Non-pigmented ciliary epithelial cell (primary cell): ENCODE measurements around the gene THBS2.
"Not testable (repeated sequence)": the region's sequence is repeated elsewhere in the genome, so short reads cannot be mapped to it uniquely, and the experiment has no call there.

Experiments used
- DNase-seq: peaks from one replicate; pipeline ENCODE4 v3.0.0-alpha.2; 2010; ENCODE audit warnings: low read depth

THBS2 gene

DNA sequence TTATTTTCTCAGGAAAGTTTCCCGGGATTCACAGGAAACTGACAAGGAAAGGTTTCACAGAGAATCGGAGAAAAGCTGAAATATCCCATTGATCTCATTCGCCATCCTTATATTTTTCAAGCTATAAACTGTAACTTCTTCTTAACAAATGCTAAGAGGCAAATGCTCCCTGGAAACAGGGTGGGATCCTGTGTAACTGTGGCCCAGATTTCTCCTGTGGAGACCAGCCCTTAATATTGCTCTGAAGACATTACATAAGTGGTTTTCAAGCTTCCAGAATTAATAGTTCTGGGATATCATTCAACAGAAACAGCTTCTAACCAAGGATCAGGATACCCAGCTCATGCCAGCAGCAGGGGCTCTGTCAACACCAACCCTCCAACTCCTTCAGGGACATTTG is 69.2 kb downstream of the THBS2 start:
- no peak for DNase-seq

DNA sequence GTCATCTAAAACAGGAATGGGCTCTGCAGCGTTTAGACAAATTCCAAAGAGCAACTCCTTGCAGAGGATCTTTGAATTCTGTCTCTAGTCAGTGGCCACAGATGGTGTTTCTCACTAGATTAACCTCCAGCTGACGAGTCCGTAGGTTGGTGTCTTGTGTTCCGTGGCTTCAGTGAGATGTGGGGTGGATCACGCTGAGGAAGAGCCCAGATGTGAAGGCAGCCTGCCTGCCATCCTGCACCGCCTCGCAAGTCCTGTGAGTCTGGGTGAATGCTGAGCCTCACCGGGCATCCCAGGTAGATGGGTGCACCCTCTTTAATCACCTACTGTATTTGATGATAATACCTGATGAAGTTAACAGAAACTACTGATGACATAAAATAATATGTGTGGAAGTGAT is 70.4 kb downstream of the THBS2 start:
- no peak for DNase-seq

DNA sequence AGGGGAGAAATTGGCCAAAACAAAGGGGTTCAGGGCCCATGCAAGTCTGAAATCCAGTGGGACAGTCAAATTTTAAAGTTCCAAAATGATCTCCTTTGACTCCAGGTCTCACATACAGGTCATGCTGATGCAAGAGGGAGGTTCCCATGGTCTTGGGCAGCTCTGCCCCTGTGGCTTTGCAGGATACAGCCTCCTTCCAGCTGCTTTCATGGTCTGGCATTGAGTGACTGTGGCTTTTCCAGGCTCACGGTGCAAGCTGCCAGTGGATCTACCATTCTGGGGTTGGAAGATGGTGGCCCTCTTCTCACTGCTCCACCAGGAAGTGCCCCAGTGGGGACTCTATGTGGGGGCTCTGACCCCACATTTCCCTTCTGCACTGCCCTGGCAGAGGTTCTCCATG is 73.8 kb downstream of the THBS2 start:
- not testable (repeated sequence) for DNase-seq

GRCh38 chr6:169177516-169178166 is 76.0 kb downstream of the THBS2 start:
- no peak for DNase-seq

GRCh38 chr6:169176361-169176991 is 77.2 kb downstream of the THBS2 start:
- DNase-seq: no peak

DNA sequence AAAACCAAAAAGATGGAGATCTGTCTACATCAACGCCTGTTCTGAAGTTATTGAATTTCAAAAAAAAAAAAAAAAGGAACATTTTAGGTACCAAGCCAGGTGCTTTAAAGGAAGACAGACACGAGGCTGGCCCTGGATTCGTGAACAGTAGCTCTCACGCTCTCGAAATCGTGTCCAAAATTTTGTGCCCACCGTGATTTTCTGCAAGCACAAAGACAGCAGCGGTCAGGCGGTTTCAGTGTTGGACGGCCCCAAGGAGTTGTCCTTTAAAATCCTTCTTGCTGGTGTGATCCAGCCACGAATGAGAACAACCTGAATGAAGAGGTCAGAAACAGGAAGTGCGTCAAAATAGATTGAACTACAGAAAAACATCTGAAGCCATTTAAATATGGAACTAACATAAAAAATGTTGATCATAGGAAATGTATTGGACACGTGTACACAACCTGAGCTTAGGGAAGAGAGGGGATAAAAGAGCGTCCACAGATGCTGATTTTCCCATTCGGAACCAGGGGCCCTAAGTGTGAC is 78.2 kb downstream of the THBS2 start:
- DNase-seq: no peak

DNA sequence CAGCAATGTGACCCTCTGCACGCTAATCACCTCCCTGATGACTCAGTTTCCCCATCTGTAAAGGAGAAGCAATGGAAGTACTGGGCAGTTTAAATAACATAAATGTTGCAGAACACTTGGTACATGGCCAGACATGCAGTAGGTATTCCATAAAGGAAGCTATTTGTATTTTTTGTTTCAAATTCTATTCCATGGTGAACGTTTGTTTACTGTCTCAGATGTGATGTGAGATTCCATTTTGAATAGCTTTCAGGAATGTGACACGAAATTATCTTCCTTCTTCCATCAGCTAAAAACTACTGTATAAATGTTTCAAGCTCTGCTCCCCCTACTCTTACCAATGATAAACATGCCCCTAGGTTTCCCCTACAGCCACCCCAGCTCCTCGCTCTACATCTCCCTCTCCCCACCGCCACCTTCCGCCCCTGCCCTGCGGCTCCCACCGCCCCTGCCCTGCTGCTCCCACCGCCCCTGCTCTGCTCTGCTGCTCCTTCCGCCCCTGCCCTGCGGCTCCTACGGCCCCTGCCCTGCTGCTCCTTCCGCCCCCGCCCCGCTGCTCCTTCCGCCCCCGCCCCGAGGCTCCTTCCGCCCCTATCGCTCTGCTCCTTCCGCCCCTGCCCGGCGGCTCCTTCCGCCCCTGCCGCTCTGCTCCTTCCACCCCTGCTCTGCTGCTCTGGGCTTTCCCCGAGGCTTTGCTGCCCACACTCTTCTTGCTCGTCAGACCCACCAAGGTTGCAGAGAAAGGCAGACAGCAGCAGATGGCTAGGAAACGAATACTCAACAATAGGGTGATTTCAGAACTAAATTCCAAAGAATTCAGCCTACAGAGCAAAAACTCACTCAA is 78.9 kb downstream of the THBS2 start:
- DNase-seq: no peak

- DNase-seq: no peak
These were observed 79.9 kb downstream of the THBS2 start for GRCh38 chr6:169173532-169174268.

DNA sequence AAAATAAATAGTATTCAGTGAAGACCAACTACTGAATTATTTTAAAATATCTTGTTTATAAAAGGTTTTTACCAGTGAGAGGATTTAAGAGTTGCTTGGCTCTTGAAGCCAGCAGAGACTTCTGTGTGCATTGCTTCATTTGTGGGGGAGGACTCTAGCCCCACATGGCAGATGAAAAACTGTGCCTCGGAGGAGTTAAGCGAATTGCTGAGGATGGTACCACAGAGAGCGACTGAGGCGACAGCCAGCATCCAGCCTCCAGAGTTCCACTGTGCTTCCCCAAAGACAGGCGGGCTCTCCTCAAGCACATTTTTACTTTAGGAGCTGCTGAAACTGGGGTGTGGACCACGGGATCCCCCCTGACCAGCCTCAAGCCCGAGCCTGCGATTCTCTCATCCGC is 80.7 kb downstream of the THBS2 start:
- no peak for DNase-seq

DNA sequence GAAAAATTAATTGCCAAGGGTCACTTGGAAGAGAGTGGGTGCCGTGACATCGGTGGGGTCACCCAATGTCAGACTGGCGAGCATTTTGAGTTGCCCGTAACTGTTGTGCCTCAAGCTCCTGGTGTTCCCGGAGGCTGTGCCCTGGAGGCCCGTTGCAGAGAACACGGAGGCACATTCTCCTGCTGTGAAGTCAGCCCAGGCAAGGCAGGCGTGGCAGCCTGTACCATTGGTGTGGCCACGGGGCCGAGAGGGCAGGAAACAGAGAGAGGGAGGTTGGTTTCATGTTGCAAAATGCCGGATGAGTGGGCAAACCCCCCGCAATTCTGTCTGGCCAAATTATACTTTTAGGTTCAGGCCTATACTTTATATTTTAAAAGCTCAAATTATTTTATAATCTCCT is 81.2 kb downstream of the THBS2 start:
- DNase-seq: no peak

DNA sequence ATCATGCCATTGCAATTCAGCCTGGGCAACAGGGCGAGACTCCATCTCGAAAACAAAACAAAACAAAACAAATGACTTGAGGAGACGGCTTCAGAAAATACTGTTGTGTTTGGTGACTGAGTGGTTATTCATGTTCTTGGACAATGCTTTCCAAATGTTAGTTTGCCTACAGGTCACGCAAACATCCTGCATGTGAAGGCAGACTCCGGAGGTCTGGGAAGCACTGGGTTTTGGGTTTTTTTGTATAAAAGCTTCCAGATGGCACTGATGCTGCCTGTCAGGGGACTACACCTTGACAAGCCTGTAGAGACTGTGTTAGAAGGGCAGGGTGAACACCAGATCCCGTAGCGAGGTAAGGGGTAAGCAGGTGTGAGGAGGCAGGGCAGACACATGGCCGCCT is 81.7 kb downstream of the THBS2 start:
- no peak for DNase-seq

DNA sequence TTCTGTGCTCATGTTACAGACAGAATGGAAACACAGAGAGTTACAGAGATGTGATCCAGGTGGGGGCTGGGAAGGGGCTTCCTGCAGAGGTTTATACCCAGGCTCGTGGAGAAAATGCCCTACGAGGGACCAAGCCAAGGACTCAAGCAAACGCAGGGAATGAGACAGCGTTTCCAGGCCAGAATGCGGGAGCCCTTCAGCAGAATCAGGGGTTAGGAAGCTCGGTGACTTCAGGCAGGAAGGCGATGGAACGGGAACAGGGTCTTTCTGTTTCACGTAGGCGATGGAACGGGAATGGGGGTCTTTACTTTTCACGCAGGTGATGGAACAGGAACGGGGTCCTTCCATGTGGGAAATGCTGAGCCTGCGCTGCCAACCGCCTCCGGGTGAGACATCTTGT is 82.6 kb downstream of the THBS2 start:
- DNase-seq: no peak

- no peak for DNase-seq
These were observed 83.1 kb downstream of the THBS2 start for GRCh38 chr6:169170583-169170955.

DNA sequence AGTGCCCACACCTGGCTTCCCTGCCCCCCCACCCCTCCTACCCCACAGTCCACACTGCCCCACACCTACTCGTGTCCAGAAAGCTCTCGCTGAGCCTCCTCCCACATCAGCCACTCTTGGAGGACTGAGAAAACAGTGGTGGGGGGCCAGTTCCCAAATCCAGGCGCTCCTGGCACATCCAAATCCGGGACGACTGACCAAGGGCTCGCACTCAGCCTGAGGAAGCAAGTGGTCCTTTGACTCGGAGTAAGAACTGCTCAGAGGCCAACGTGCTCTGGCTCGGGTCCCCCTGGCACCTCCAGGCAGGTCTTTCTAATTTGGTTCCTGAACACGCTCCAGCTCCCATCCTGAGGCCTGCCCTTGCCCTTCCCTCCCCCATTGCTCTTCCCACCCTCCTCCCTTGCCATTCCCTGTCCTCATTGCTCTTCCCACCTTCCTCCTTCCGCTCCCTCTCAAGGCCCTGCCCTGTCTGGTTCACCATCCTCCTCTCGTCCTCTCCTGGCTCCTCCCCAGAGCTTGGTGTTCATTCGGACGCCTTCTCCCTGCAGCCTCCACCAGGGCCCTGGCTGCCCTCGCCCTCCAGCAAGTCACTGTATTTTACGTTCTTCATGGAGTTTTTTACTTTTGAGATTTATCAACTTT is 83.6 kb downstream of the THBS2 start:
- no peak for DNase-seq

DNA sequence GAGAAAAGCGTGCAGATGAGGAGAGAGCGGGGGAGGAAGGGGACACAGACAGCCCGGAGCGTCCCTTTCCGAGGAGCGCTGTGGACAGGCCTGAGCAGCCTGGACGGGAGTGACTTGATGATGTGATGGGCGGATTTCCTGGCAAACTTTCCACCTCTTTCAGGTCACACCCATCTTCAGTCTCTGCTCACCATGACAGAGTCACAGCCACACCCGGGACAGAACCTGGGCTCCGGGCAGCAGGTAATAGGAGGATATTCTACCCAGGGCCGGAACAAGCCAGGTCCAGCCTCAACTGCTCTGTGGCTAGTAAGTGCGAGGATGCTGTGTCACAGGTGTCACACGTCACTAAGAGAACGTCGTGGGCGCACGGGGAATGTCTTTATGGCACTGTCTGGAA is 84.3 kb downstream of the THBS2 start:
- no peak for DNase-seq

- no peak for DNase-seq
These were observed 84.9 kb downstream of the THBS2 start for GRCh38 chr6:169168706-169169105.

DNA sequence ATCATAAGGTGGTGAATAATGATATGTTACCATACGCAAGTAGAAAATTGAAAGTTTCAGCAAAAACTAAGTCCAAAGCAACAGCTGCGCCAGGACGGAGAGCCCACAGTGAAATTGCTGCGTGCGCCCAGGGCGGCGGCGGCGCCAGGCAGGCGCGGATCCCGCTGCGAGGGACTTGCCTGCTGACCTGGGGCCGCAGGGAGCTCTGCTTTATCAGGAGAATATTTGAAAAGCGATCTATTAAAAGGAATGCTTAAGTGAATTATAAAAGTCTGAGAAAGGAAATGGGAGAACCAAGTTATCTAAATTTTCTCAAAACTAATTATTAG is 85.4 kb downstream of the THBS2 start:
- no peak for DNase-seq

DNA sequence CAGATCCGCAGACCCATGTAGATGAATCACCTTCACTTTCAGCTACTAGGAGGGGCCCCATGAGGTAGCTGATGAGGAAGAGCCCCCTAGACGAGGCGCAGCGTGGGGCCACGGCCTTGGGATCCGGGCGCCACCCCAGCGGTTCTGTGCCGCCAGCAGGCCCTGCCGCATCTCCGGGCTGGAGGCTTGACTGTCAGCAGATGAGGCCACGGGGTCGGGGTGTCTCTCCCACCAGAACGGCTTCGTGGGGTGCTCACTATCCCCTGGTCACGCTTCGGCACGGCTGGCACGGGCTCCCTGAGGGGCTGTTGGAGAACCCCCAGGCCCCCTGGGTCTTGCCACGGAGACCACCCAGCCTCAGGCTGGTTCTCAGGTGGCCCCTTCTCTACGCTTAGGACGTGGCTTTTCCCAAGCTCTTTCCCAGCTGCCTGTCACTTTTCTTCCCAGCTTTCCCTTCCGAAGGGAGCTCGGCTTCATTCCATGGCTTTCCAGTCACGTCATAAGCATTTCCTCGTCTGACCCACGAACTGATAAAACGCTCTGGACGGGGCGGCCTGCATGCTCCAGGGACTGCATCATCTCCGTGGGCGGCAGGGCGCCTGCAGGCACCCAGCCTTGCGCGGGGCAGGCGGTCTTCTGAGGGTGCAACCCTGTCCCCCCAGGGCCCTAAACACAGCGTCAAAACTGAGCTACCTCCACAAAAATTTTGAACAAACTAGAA is 85.9 kb downstream of the THBS2 start:
- DNase-seq: peak; percentile 91

- no peak for DNase-seq
These were observed 86.6 kb downstream of the THBS2 start for GRCh38 chr6:169166896-169167580.
